Rectal smooth muscle tissue (tissue), 1 donor: Measurements from ENCODE around the gene DNMT3A.

Experiments
- H3K27ac ChIP-seq: one replicate; pipeline ENCODE4 v1.7.0; 2013; ENCODE audit warnings: low read depth, low read length, inconsistent platforms
- H3K27me3 ChIP-seq: one replicate; pipeline ENCODE4 v1.7.0; 2013; ENCODE audit warnings: low read length; ENCODE audit not compliant: control insufficient read depth, insufficient read depth
- H3K36me3 ChIP-seq: one replicate; pipeline ENCODE4 v1.7.0; 2013; ENCODE audit warnings: low read length; ENCODE audit not compliant: control insufficient read depth, insufficient read depth
- H3K4me1 ChIP-seq: one replicate; pipeline ENCODE4 v1.7.0; 2013; ENCODE audit warnings: low read length; ENCODE audit not compliant: control insufficient read depth, insufficient read depth
- H3K4me3 ChIP-seq: one replicate; pipeline ENCODE4 v1.7.0; 2013; ENCODE audit warnings: low read length
- H3K9ac ChIP-seq: one replicate; pipeline ENCODE4 v1.7.0; 2013; ENCODE audit warnings: low read length

Gene DNMT3A

GRCh38 chr2:25369876-25370275 lies 28.2 kb upstream of the DNMT3A start:
- H3K27me3 ChIP-seq: no peaks in the 10 kb centered on the region
- no peak overlapping the region for H3K4me3 ChIP-seq
- no peak overlapping the region for H3K27ac ChIP-seq
- no peaks in the 10 kb centered on the region for H3K36me3 ChIP-seq
- no peaks in the 10 kb centered on the region for H3K4me1 ChIP-seq
- H3K9ac ChIP-seq: no peak overlapping the region

- Histone ChIP-seq H3K36me3 (no peaks in the 10 kb centered on the region), H3K27me3 (no peaks in the 10 kb centered on the region), H3K4me1 (no peaks in the 10 kb centered on the region), H3K4me3 (no peak overlapping the region), H3K27ac (no peak overlapping the region), H3K9ac (no peak overlapping the region)
Measured at GRCh38 chr2:25369439-25369838, 27.7 kb upstream of the DNMT3A start.

GRCh38 chr2:25368660-25369059 lies 26.9 kb upstream of the DNMT3A start:
- no peaks in the 10 kb centered on the region for H3K36me3 ChIP-seq
- no peak overlapping the region for H3K27ac ChIP-seq
- H3K9ac ChIP-seq: no peak overlapping the region
- H3K27me3 ChIP-seq: no peaks in the 10 kb centered on the region
- no peaks in the 10 kb centered on the region for H3K4me1 ChIP-seq
- no peak overlapping the region for H3K4me3 ChIP-seq

GRCh38 chr2:25367296-25367695 lies 25.6 kb upstream of the DNMT3A start:
- Histone ChIP-seq H3K27me3 (no peaks in the 10 kb centered on the region), H3K27ac (no peak overlapping the region), H3K9ac (no peak overlapping the region), H3K4me3 (no peak overlapping the region), H3K36me3 (no peaks in the 10 kb centered on the region), H3K4me1 (no peaks in the 10 kb centered on the region)

- Histone ChIP-seq H3K9ac (no peak overlapping the region), H3K27me3 (no peaks in the 10 kb centered on the region), H3K36me3 (no peaks in the 10 kb centered on the region), H3K4me1 (no peaks in the 10 kb centered on the region), H3K4me3 (no peak overlapping the region), H3K27ac (no peak overlapping the region)
Measured at GRCh38 chr2:25366629-25367028, 24.9 kb upstream of the DNMT3A start.

GRCh38 chr2:25365241-25365640 lies 23.5 kb upstream of the DNMT3A start:
- no peak overlapping the region for H3K9ac ChIP-seq
- no peak overlapping the region for H3K4me3 ChIP-seq
- no peaks in the 10 kb centered on the region for H3K27me3 ChIP-seq
- no peaks in the 10 kb centered on the region for H3K36me3 ChIP-seq
- no peak overlapping the region for H3K27ac ChIP-seq
- no peaks in the 10 kb centered on the region for H3K4me1 ChIP-seq

- H3K36me3 ChIP-seq: no peaks in the 10 kb centered on the region
- no peak overlapping the region for H3K9ac ChIP-seq
- H3K27me3 ChIP-seq: no peaks in the 10 kb centered on the region
- no peak overlapping the region for H3K27ac ChIP-seq
- no peak overlapping the region for H3K4me3 ChIP-seq
- no peaks in the 10 kb centered on the region for H3K4me1 ChIP-seq
Measured at GRCh38 chr2:25363733-25364132, 22.0 kb upstream of the DNMT3A start.

- H3K27ac ChIP-seq: peak overlapping the region; percentile 49
Measured at GRCh38 chr2:25362434-25363145, 20.9 kb upstream of the DNMT3A start.

GRCh38 chr2:25362049-25362433 lies 20.3 kb upstream of the DNMT3A start:
- peak overlapping the region; percentile 62 for H3K4me3 ChIP-seq
- H3K4me1 ChIP-seq: no peaks in the 10 kb centered on the region

More at GRCh38 chr2:25362434-25363145, 20.9 kb upstream of the DNMT3A start:
- H3K4me1 ChIP-seq: no peaks in the 10 kb centered on the region
- no peaks in the 10 kb centered on the region for H3K36me3 ChIP-seq
- H3K27me3 ChIP-seq: no peaks in the 10 kb centered on the region
- H3K9ac ChIP-seq: no peak overlapping the region
- peak overlapping the region; percentile 62 for H3K4me3 ChIP-seq

GRCh38 chr2:25361261-25362048 lies 19.7 kb upstream of the DNMT3A start:
- Histone ChIP-seq H3K4me1 (no peaks in the 10 kb centered on the region), H3K27ac (no peak overlapping the region), H3K36me3 (no peaks in the 10 kb centered on the region), H3K9ac (no peak overlapping the region), H3K27me3 (no peaks in the 10 kb centered on the region), H3K4me3 (peak overlapping the region; percentile 62)

More at GRCh38 chr2:25362049-25362433, 20.3 kb upstream of the DNMT3A start:
- Histone ChIP-seq H3K27me3 (no peaks in the 10 kb centered on the region), H3K36me3 (no peaks in the 10 kb centered on the region), H3K27ac (peak overlapping the region; percentile 49), H3K9ac (no peak overlapping the region)

GRCh38 chr2:25358836-25359235 lies 17.1 kb upstream of the DNMT3A start:
- no peak overlapping the region for H3K27ac ChIP-seq
- no peaks in the 10 kb centered on the region for H3K36me3 ChIP-seq
- no peak overlapping the region for H3K9ac ChIP-seq
- no peak overlapping the region for H3K4me3 ChIP-seq
- no peaks in the 10 kb centered on the region for H3K27me3 ChIP-seq
- no peaks in the 10 kb centered on the region for H3K4me1 ChIP-seq

GRCh38 chr2:25358249-25358815 lies 16.6 kb upstream of the DNMT3A start:
- H3K27ac ChIP-seq: no peak overlapping the region
- H3K27me3 ChIP-seq: no peaks in the 10 kb centered on the region
- H3K4me3 ChIP-seq: no peak overlapping the region
- no peaks in the 10 kb centered on the region for H3K36me3 ChIP-seq
- no peaks in the 10 kb centered on the region for H3K4me1 ChIP-seq
- no peak overlapping the region for H3K9ac ChIP-seq
